HepG2 (cell line): ENCODE results near the gene SSNA1. TPM values are rescaled to one million over a fixed set of nuclear protein-coding genes. Genes with fewer than 3 reads are reported as not detected.

Source experiments
- DMAP1 ChIP-seq: IDR thresholded peaks from 2 replicates; pipeline ENCODE4 v1.6.1; 2016
- FOXA3 ChIP-seq: IDR thresholded peaks from 2 replicates; pipeline ENCODE4 v1.6.1; 2016; ENCODE audit warnings: missing genetic modification reagents, missing compliant biosample characterization
- PAF1 ChIP-seq: IDR thresholded peaks from 2 replicates; pipeline ENCODE4 v1.6.1; 2016; ENCODE audit warnings: missing genetic modification reagents, missing compliant biosample characterization
- PHB2 ChIP-seq: fragments of 450-650 bp; IDR thresholded peaks from 2 replicates; pipeline ENCODE4 v1.6.1; 2018; ENCODE audit not compliant: partially characterized antibody
- ZC3H13 ChIP-seq: sonication (generic); formaldehyde crosslinking; IDR thresholded peaks from 2 replicates; pipeline ENCODE4 v1.8.1; 2023; ENCODE audit warnings: mild to moderate bottlenecking, missing genetic modification reagents, moderate library complexity
- ZNF3 ChIP-seq: IDR thresholded peaks from 2 replicates; pipeline ENCODE4 v1.7.0; 2017; ENCODE audit warnings: inconsistent platforms
- ZNF337 ChIP-seq: sonication (generic); formaldehyde crosslinking; IDR thresholded peaks from 2 replicates; pipeline ENCODE4 v1.5.1; 2020; ENCODE audit warnings: missing genetic modification reagents, low read depth, mild to moderate bottlenecking, borderline replicate concordance
- ZNF619 ChIP-seq: sonication (generic); formaldehyde crosslinking; IDR thresholded peaks from 2 replicates; pipeline ENCODE4 v1.4.0; 2020; ENCODE audit warnings: mild to moderate bottlenecking, missing genetic modification reagents
- polyA plus RNA-seq, 8 experiments: library from polyadenylated mRNA; depleted of rRNA in 3 of 8; stranded (reverse) in 7 of 8; unstranded in 1 of 8; fragments of >200 nt; fragmentation: Illumina TruSeq in 4 of 8; extraction: Trizol in 4 of 8; gene quantifications; 2 replicates each; pipeline versions ENCODE4 v1.2.1 to v1.2.3, GENCODE V29; 2011 to 2016; ENCODE audit warnings: low read depth in 4 of 8, missing spikeins in 1 of 8, mixed read lengths in 1 of 8; ENCODE audit not compliant: insufficient read depth in 1 of 8
- total RNA-seq, 5 experiments: library from RNA; depleted of rRNA; stranded (reverse); fragments of >200 nt; fragmentation: Illumina TruSeq; extraction: Trizol; gene quantifications; 2 replicates each; pipeline ENCODE4 v1.2.3, GENCODE V29; 2016; ENCODE audit warnings: low read depth in 1 of 5
- TF ChIP-seq, protein P1 (sequence below): sonication (generic); formaldehyde crosslinking; IDR thresholded peaks from 2 replicates; pipeline ENCODE4 v1.4.0; 2020; ENCODE audit warnings: mild to moderate bottlenecking, missing genetic modification reagents
- TF ChIP-seq, protein P2 (sequence below): sonication (generic); formaldehyde crosslinking; IDR thresholded peaks from 2 replicates; pipeline ENCODE4 v1.4.0; 2020; ENCODE audit warnings: missing genetic modification reagents
- TF ChIP-seq, protein P3 (sequence below): sonication (generic); formaldehyde crosslinking; IDR thresholded peaks from 2 replicates; pipeline ENCODE4 v1.4.0; 2020; ENCODE audit warnings: missing genetic modification reagents
- TF ChIP-seq, protein P4 (sequence below): sonication (generic); formaldehyde crosslinking; IDR thresholded peaks from 2 replicates; pipeline ENCODE4 v1.4.0; 2020; ENCODE audit warnings: missing genetic modification reagents
- TF ChIP-seq, protein P5 (sequence below): sonication (generic); formaldehyde crosslinking; IDR thresholded peaks from 2 replicates; pipeline ENCODE4 v1.9.0; 2021; ENCODE audit warnings: missing genetic modification reagents, mild to moderate bottlenecking, borderline replicate concordance
- TF ChIP-seq, protein P6 (sequence below): sonication (generic); formaldehyde crosslinking; IDR thresholded peaks from 2 replicates; pipeline ENCODE4 v1.8.1; 2022; ENCODE audit warnings: mild to moderate bottlenecking, missing genetic modification reagents
- TF ChIP-seq, protein P7 (sequence below): sonication (generic); formaldehyde crosslinking; IDR thresholded peaks from 2 replicates; pipeline ENCODE4 v1.4.0; 2020; ENCODE audit warnings: missing genetic modification reagents
- TF ChIP-seq, protein P8 (sequence below): IDR thresholded peaks from 2 replicates; pipeline ENCODE4 v1.6.1; 2016; ENCODE audit warnings: mild to moderate bottlenecking

Gene SSNA1
- total and polyA plus RNA-seq, 2 of the 13 experiments (the other 11 are each of a cell fraction or from before 2014, with no cell fraction given): 35.9 to 49.4 TPM

DNA sequence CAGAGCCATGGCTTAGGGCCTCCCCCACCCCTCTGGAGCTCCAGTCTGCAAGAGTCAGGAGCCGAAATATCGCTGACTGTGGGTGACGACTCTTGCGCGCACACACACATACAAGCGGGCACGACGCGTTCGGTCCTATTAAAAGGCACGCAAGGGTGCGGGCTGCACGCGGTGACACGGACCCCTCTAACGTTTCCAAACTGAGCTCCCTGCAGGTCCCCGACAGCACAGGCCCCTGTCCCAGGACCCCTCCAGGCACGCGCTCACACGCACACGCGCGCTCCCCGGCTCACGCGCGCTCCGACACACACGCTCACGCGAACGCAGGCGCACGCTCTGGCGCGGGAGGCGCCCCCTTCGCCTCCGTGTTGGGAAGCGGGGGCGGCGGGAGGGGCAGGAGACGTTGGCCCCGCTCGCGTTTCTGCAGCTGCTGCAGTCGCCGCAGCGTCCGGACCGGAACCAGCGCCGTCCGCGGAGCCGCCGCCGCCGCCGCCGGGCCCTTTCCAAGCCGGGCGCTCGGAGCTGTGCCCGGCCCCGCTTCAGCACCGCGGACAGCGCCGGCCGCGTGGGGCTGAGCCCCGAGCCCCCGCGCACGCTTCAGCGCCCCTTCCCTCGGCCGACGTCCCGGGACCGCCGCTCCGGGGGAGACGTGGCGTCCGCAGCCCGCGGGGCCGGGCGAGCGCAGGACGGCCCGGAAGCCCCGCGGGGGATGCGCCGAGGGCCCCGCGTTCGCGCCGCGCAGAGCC, 49.6 kb upstream of the SSNA1 start, which contains the start of gene GRIN1 (continued):
- TF ChIP-seq, protein P1, sequence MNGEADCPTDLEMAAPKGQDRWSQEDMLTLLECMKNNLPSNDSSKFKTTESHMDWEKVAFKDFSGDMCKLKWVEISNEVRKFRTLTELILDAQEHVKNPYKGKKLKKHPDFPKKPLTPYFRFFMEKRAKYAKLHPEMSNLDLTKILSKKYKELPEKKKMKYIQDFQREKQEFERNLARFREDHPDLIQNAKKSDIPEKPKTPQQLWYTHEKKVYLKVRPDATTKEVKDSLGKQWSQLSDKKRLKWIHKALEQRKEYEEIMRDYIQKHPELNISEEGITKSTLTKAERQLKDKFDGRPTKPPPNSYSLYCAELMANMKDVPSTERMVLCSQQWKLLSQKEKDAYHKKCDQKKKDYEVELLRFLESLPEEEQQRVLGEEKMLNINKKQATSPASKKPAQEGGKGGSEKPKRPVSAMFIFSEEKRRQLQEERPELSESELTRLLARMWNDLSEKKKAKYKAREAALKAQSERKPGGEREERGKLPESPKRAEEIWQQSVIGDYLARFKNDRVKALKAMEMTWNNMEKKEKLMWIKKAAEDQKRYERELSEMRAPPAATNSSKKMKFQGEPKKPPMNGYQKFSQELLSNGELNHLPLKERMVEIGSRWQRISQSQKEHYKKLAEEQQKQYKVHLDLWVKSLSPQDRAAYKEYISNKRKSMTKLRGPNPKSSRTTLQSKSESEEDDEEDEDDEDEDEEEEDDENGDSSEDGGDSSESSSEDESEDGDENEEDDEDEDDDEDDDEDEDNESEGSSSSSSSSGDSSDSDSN (CRISPR knock-in tag): no peak
- TF ChIP-seq, protein P2, sequence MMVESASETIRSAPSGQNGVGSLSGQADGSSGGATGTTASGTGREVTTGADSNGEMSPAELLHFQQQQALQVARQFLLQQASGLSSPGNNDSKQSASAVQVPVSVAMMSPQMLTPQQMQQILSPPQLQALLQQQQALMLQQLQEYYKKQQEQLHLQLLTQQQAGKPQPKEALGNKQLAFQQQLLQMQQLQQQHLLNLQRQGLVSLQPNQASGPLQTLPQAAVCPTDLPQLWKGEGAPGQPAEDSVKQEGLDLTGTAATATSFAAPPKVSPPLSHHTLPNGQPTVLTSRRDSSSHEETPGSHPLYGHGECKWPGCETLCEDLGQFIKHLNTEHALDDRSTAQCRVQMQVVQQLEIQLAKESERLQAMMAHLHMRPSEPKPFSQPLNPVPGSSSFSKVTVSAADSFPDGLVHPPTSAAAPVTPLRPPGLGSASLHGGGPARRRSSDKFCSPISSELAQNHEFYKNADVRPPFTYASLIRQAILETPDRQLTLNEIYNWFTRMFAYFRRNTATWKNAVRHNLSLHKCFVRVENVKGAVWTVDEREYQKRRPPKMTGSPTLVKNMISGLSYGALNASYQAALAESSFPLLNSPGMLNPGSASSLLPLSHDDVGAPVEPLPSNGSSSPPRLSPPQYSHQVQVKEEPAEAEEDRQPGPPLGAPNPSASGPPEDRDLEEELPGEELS (CRISPR knock-in tag): no peak
- TF ChIP-seq ZC3H13 (no peak), ZNF337 (CRISPR knock-in tag) (no peak), DMAP1 (CRISPR knock-in tag) (no peak), ZNF3 (CRISPR knock-in tag) (no peak), FOXA3 (CRISPR knock-in tag) (no peak), PAF1 (CRISPR knock-in tag) (no peak), ZNF619 (CRISPR knock-in tag) (no peak), PHB2 (no peak)
- TF ChIP-seq, protein P3, sequence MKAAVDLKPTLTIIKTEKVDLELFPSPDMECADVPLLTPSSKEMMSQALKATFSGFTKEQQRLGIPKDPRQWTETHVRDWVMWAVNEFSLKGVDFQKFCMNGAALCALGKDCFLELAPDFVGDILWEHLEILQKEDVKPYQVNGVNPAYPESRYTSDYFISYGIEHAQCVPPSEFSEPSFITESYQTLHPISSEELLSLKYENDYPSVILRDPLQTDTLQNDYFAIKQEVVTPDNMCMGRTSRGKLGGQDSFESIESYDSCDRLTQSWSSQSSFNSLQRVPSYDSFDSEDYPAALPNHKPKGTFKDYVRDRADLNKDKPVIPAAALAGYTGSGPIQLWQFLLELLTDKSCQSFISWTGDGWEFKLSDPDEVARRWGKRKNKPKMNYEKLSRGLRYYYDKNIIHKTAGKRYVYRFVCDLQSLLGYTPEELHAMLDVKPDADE: no peak; the same call in 1 of the 2 replicates
- TF ChIP-seq, protein P4, sequence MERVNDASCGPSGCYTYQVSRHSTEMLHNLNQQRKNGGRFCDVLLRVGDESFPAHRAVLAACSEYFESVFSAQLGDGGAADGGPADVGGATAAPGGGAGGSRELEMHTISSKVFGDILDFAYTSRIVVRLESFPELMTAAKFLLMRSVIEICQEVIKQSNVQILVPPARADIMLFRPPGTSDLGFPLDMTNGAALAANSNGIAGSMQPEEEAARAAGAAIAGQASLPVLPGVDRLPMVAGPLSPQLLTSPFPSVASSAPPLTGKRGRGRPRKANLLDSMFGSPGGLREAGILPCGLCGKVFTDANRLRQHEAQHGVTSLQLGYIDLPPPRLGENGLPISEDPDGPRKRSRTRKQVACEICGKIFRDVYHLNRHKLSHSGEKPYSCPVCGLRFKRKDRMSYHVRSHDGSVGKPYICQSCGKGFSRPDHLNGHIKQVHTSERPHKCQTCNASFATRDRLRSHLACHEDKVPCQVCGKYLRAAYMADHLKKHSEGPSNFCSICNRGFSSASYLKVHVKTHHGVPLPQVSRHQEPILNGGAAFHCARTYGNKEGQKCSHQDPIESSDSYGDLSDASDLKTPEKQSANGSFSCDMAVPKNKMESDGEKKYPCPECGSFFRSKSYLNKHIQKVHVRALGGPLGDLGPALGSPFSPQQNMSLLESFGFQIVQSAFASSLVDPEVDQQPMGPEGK: no peak
- TF ChIP-seq, protein P5, sequence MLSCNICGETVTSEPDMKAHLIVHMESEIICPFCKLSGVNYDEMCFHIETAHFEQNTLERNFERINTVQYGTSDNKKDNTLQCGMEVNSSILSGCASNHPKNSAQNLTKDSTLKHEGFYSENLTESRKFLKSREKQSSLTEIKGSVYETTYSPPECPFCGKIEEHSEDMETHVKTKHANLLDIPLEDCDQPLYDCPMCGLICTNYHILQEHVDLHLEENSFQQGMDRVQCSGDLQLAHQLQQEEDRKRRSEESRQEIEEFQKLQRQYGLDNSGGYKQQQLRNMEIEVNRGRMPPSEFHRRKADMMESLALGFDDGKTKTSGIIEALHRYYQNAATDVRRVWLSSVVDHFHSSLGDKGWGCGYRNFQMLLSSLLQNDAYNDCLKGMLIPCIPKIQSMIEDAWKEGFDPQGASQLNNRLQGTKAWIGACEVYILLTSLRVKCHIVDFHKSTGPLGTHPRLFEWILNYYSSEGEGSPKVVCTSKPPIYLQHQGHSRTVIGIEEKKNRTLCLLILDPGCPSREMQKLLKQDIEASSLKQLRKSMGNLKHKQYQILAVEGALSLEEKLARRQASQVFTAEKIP (CRISPR knock-in tag): no peak
- TF ChIP-seq, protein P6, sequence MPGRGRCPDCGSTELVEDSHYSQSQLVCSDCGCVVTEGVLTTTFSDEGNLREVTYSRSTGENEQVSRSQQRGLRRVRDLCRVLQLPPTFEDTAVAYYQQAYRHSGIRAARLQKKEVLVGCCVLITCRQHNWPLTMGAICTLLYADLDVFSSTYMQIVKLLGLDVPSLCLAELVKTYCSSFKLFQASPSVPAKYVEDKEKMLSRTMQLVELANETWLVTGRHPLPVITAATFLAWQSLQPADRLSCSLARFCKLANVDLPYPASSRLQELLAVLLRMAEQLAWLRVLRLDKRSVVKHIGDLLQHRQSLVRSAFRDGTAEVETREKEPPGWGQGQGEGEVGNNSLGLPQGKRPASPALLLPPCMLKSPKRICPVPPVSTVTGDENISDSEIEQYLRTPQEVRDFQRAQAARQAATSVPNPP: no peak
- TF ChIP-seq, protein P7, sequence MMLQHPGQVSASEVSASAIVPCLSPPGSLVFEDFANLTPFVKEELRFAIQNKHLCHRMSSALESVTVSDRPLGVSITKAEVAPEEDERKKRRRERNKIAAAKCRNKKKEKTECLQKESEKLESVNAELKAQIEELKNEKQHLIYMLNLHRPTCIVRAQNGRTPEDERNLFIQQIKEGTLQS (CRISPR knock-in tag): 0 out of 2 replicates have a peak, but pooled peaks have one; percentile 42
- TF ChIP-seq, protein P8, sequence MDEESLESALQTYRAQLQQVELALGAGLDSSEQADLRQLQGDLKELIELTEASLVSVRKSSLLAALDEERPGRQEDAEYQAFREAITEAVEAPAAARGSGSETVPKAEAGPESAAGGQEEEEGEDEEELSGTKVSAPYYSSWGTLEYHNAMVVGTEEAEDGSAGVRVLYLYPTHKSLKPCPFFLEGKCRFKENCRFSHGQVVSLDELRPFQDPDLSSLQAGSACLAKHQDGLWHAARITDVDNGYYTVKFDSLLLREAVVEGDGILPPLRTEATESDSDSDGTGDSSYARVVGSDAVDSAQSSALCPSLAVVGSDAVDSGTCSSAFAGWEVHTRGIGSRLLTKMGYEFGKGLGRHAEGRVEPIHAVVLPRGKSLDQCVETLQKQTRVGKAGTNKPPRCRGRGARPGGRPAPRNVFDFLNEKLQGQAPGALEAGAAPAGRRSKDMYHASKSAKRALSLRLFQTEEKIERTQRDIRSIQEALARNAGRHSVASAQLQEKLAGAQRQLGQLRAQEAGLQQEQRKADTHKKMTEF (CRISPR knock-in tag): no peak
